Loucy (cell line): ENCODE results near the gene CHCHD6.

Experiments used
- H2AFZ ChIP-seq: fragments of 200-600 bp; sonication (generic); 2 replicates; pipeline ENCODE4 v1.6.0; 2016; ENCODE audit warnings: antibody characterized with exemption, mild to moderate bottlenecking, low read length, moderate library complexity
- H3F3A ChIP-seq: fragments of 200-600 bp; 2 replicates; pipeline ENCODE4 v1.6.0; 2016; ENCODE audit warnings: antibody characterized with exemption, low read depth, mild to moderate bottlenecking
- H3K27me3 ChIP-seq: fragments of 200-600 bp; sonication (generic); 2 replicates; pipeline ENCODE4 v1.6.1; 2014; ENCODE audit warnings: low read length, mild to moderate bottlenecking; ENCODE audit not compliant: insufficient read depth, poor library complexity, severe bottlenecking
- H3K36me3 ChIP-seq: fragments of 200-600 bp; sonication (generic); 2 replicates; pipeline ENCODE4 v1.6.1; 2016; ENCODE audit warnings: low read length; ENCODE audit not compliant: insufficient read depth
- H3K4me1 ChIP-seq: fragments of 200-600 bp; sonication (generic); 2 replicates; pipeline ENCODE4 v1.5.1; 2014; ENCODE audit warnings: low read length, mild to moderate bottlenecking; ENCODE audit not compliant: insufficient read depth, poor library complexity, severe bottlenecking
- H3K4me2 ChIP-seq: fragments of 200-600 bp; sonication (generic); 2 replicates; pipeline ENCODE4 v1.6.0; 2014; ENCODE audit warnings: antibody characterized with exemption, low read length, low read depth, mild to moderate bottlenecking; ENCODE audit not compliant: poor library complexity, severe bottlenecking
- H3K4me3 ChIP-seq: fragments of 200-600 bp; sonication (generic); 2 replicates; pipeline ENCODE4 v1.5.1; 2014; ENCODE audit warnings: low read length, mild to moderate bottlenecking, mixed read lengths; ENCODE audit not compliant: poor library complexity, severe bottlenecking
- H3K79me2 ChIP-seq: fragments of 200-600 bp; sonication (generic); 2 replicates; pipeline ENCODE4 v1.6.1; 2014; ENCODE audit warnings: low read length; ENCODE audit not compliant: insufficient read depth
- H3K9ac ChIP-seq: fragments of 200-600 bp; sonication (generic); 2 replicates; pipeline ENCODE4 v1.6.0; 2014; ENCODE audit warnings: mild to moderate bottlenecking, low read depth, low read length, moderate library complexity; ENCODE audit not compliant: poor library complexity, severe bottlenecking
- H3K9me2 ChIP-seq: fragments of 200-600 bp; sonication (generic); replicated peaks from 2 replicates; pipeline ENCODE4 v1.6.1; 2016; ENCODE audit warnings: low read depth, low read length, mixed read lengths
- H3K9me3 ChIP-seq: fragments of 200-600 bp; sonication (generic); 2 replicates; pipeline ENCODE4 v1.6.1; 2014; ENCODE audit warnings: mild to moderate bottlenecking, antibody characterized with exemption, low read length, low read depth; ENCODE audit not compliant: insufficient read depth
- H4K20me1 ChIP-seq: fragments of 200-600 bp; sonication (generic); 2 replicates; pipeline ENCODE4 v1.6.0; 2014; ENCODE audit warnings: antibody characterized with exemption, low read length, mild to moderate bottlenecking; ENCODE audit not compliant: insufficient read depth, poor library complexity, severe bottlenecking
- CTCF ChIP-seq: fragments of 200-600 bp; sonication (generic); conservative IDR thresholded peaks from 2 replicates; pipeline ENCODE4 v1.5.1; 2014; ENCODE audit warnings: mild to moderate bottlenecking, antibody characterized with exemption, low read length
- EZH2phosphoT487 ChIP-seq: fragments of 200-600 bp; IDR thresholded peaks from 2 replicates; pipeline ENCODE4 v1.6.1; 2018; ENCODE audit warnings: antibody characterized with exemption, mild to moderate bottlenecking, moderate library complexity, borderline replicate concordance

CHCHD6 gene

GRCh38 chr3:126817781-126818180 is 113.7 kb downstream of the CHCHD6 start:
- peaks cover 10% of the 10 kb centered on the region for H3K4me1 ChIP-seq
- no peaks in the 10 kb centered on the region for H4K20me1 ChIP-seq
- H3K4me3 ChIP-seq, result no peak overlapping the region
- H3K79me2 ChIP-seq, result no peaks in the 10 kb centered on the region
- no peak overlapping the region for H3K9ac ChIP-seq
- H3F3A ChIP-seq, result no peaks in the 10 kb centered on the region
- H3K4me2 ChIP-seq, result peak overlapping the region; percentile 14
- no peak overlapping the region for H2AFZ ChIP-seq
- H3K9me3 ChIP-seq, result no peaks in the 10 kb centered on the region
- no peaks in the 10 kb centered on the region for H3K36me3 ChIP-seq
- H3K9me2 ChIP-seq, result no peaks in the 10 kb centered on the region
- H3K27me3 ChIP-seq, result no peaks in the 10 kb centered on the region
- TF ChIP-seq EZH2phosphoT487, result no peak
- TF ChIP-seq CTCF, result no peak

- Histone ChIP-seq H3K9me3 (no peaks in the 10 kb centered on the region), H3K27me3 (no peaks in the 10 kb centered on the region), H3K4me3 (no peak overlapping the region), H3K36me3 (no peaks in the 10 kb centered on the region), H3K79me2 (no peaks in the 10 kb centered on the region), H3K9me2 (no peaks in the 10 kb centered on the region), H3K9ac (no peak overlapping the region), H3K4me2 (no peak overlapping the region), H4K20me1 (no peaks in the 10 kb centered on the region), H3F3A (no peaks in the 10 kb centered on the region), H3K4me1 (peaks cover 10% of the 10 kb centered on the region), H2AFZ (no peak overlapping the region)
- TF ChIP-seq EZH2phosphoT487 (no peak), CTCF (no peak)
Observed at GRCh38 chr3:126818400-126819095, 114.5 kb downstream of the CHCHD6 start.

GRCh38 chr3:126826693-126827092 is 122.7 kb downstream of the CHCHD6 start:
- Histone ChIP-seq H3K4me2 (no peak overlapping the region), H4K20me1 (no peaks in the 10 kb centered on the region), H3K9me2 (no peaks in the 10 kb centered on the region), H3K36me3 (no peaks in the 10 kb centered on the region), H3K4me3 (no peak overlapping the region), H3F3A (no peaks in the 10 kb centered on the region), H3K79me2 (no peaks in the 10 kb centered on the region), H3K27me3 (no peaks in the 10 kb centered on the region), H3K9me3 (no peaks in the 10 kb centered on the region), H2AFZ (no peak overlapping the region), H3K9ac (no peak overlapping the region), H3K4me1 (peaks cover 11% of the 10 kb centered on the region)
- TF ChIP-seq CTCF, result no peak
- no peak for TF ChIP-seq EZH2phosphoT487
